HG02885 (cell line): ENCODE results near the gene PCDHGA11.
"Not testable (repeated sequence)": the region's sequence is repeated elsewhere in the genome, so short reads cannot be mapped to it uniquely, and the experiment has no call there.

Experiments used
- ATAC-seq: cut with Tn5 transposase; IDR thresholded peaks from one replicate; pipeline ENCODE4 v1.9.1; 2021; ENCODE audit warnings: mild to moderate bottlenecking; ENCODE audit not compliant: unreplicated experiment, poor library complexity

The PCDHGA11 gene

GRCh38 chr5:141427783-141428426, 7.1 kb downstream of the PCDHGA11 start:
- no peak for ATAC-seq

GRCh38 chr5:141430332-141431113, 9.7 kb downstream of the PCDHGA11 start, which contains the start of gene PCDHGA12:
PCDHGA12 (plus strand) TSS chr5:141430507; CDS start chr5:141430760, 253 bp downstream.
- peak; percentile 87 for ATAC-seq

GRCh38 chr5:141431286-141431685, 10.4 kb downstream of the PCDHGA11 start:
- peak; percentile 51 for ATAC-seq

- ATAC-seq: not testable (repeated sequence)
Observed at GRCh38 chr5:141432308-141432707, 11.5 kb downstream of the PCDHGA11 start.

GRCh38 chr5:141432726-141433125, 11.9 kb downstream of the PCDHGA11 start:
- not testable (repeated sequence) for ATAC-seq

GRCh38 chr5:141434006-141434405, 13.2 kb downstream of the PCDHGA11 start:
- no peak for ATAC-seq

- ATAC-seq: no peak
Observed at GRCh38 chr5:141437221-141437620, 16.4 kb downstream of the PCDHGA11 start.

- no peak for ATAC-seq
Observed at GRCh38 chr5:141439411-141440141, 18.7 kb downstream of the PCDHGA11 start.

- no peak for ATAC-seq
Observed at GRCh38 chr5:141440341-141440740, 19.5 kb downstream of the PCDHGA11 start.

- no peak for ATAC-seq
Observed at GRCh38 chr5:141441571-141442170, 20.8 kb downstream of the PCDHGA11 start.

- ATAC-seq: no peak
Observed at GRCh38 chr5:141465351-141465750, 44.5 kb downstream of the PCDHGA11 start.
